Loucy (cell line): Measurements from ENCODE around the gene SMOC2.

Experiments
- H2AFZ ChIP-seq: fragments of 200-600 bp; sonication (generic); 2 replicates; pipeline ENCODE4 v1.6.0; 2016; ENCODE audit warnings: antibody characterized with exemption, mild to moderate bottlenecking, low read length, moderate library complexity
- H3F3A ChIP-seq: fragments of 200-600 bp; 2 replicates; pipeline ENCODE4 v1.6.0; 2016; ENCODE audit warnings: antibody characterized with exemption, low read depth, mild to moderate bottlenecking
- H3K27me3 ChIP-seq: fragments of 200-600 bp; sonication (generic); 2 replicates; pipeline ENCODE4 v1.6.1; 2014; ENCODE audit warnings: low read length, mild to moderate bottlenecking; ENCODE audit not compliant: insufficient read depth, poor library complexity, severe bottlenecking
- H3K36me3 ChIP-seq: fragments of 200-600 bp; sonication (generic); 2 replicates; pipeline ENCODE4 v1.6.1; 2016; ENCODE audit warnings: low read length; ENCODE audit not compliant: insufficient read depth
- H3K4me1 ChIP-seq: fragments of 200-600 bp; sonication (generic); 2 replicates; pipeline ENCODE4 v1.5.1; 2014; ENCODE audit warnings: low read length, mild to moderate bottlenecking; ENCODE audit not compliant: insufficient read depth, poor library complexity, severe bottlenecking
- H3K4me2 ChIP-seq: fragments of 200-600 bp; sonication (generic); 2 replicates; pipeline ENCODE4 v1.6.0; 2014; ENCODE audit warnings: antibody characterized with exemption, low read length, low read depth, mild to moderate bottlenecking; ENCODE audit not compliant: poor library complexity, severe bottlenecking
- H3K4me3 ChIP-seq: fragments of 200-600 bp; sonication (generic); 2 replicates; pipeline ENCODE4 v1.5.1; 2014; ENCODE audit warnings: low read length, mild to moderate bottlenecking, mixed read lengths; ENCODE audit not compliant: poor library complexity, severe bottlenecking
- H3K79me2 ChIP-seq: fragments of 200-600 bp; sonication (generic); 2 replicates; pipeline ENCODE4 v1.6.1; 2014; ENCODE audit warnings: low read length; ENCODE audit not compliant: insufficient read depth
- H3K9ac ChIP-seq: fragments of 200-600 bp; sonication (generic); 2 replicates; pipeline ENCODE4 v1.6.0; 2014; ENCODE audit warnings: mild to moderate bottlenecking, low read depth, low read length, moderate library complexity; ENCODE audit not compliant: poor library complexity, severe bottlenecking
- H3K9me2 ChIP-seq: fragments of 200-600 bp; sonication (generic); replicated peaks from 2 replicates; pipeline ENCODE4 v1.6.1; 2016; ENCODE audit warnings: low read depth, low read length, mixed read lengths
- H3K9me3 ChIP-seq: fragments of 200-600 bp; sonication (generic); 2 replicates; pipeline ENCODE4 v1.6.1; 2014; ENCODE audit warnings: mild to moderate bottlenecking, antibody characterized with exemption, low read length, low read depth; ENCODE audit not compliant: insufficient read depth
- H4K20me1 ChIP-seq: fragments of 200-600 bp; sonication (generic); 2 replicates; pipeline ENCODE4 v1.6.0; 2014; ENCODE audit warnings: antibody characterized with exemption, low read length, mild to moderate bottlenecking; ENCODE audit not compliant: insufficient read depth, poor library complexity, severe bottlenecking
- CTCF ChIP-seq: fragments of 200-600 bp; sonication (generic); conservative IDR thresholded peaks from 2 replicates; pipeline ENCODE4 v1.5.1; 2014; ENCODE audit warnings: mild to moderate bottlenecking, antibody characterized with exemption, low read length
- EZH2phosphoT487 ChIP-seq: fragments of 200-600 bp; IDR thresholded peaks from 2 replicates; pipeline ENCODE4 v1.6.1; 2018; ENCODE audit warnings: antibody characterized with exemption, mild to moderate bottlenecking, moderate library complexity, borderline replicate concordance

The SMOC2 gene

GRCh38 chr6:168428863-168429262 lies 12.1 kb upstream of the SMOC2 start:
- H2AFZ ChIP-seq = no peak overlapping the region
- H3F3A ChIP-seq = no peaks in the 10 kb centered on the region
- H3K27me3 ChIP-seq = no peaks in the 10 kb centered on the region
- no peak overlapping the region for H3K4me3 ChIP-seq
- no peak overlapping the region for H3K4me2 ChIP-seq
- no peaks in the 10 kb centered on the region for H4K20me1 ChIP-seq
- H3K9ac ChIP-seq = no peak overlapping the region
- no peaks in the 10 kb centered on the region for H3K9me2 ChIP-seq
- H3K36me3 ChIP-seq = no peaks in the 10 kb centered on the region
- no peak for TF ChIP-seq EZH2phosphoT487
- no peak for TF ChIP-seq CTCF
- H3K79me2 ChIP-seq = no peaks in the 10 kb centered on the region
- H3K9me3 ChIP-seq = peaks cover 3% of the 10 kb centered on the region; the same call in 1 of the 2 replicates
- no peaks in the 10 kb centered on the region for H3K4me1 ChIP-seq

DNA sequence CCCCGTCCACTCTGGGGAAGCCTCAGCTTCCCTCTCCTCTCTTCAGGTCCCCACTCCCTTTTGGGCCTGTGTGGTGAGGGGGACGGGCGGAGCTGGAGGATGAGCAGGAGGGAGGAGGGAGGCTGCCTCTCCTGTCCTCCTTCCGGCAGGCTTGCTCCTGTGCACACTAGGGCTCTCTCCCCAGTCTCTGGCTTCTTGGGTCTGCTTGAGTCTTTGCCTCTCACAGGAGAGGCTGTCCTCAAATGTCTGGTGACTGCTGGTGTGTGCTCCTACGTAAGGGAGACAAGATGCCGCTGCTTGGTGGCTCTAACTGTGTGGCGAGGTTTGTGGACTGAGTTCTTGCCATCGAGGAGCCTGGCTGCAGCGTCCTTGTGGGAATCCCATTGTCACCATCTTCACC lies 8.8 kb upstream of the SMOC2 start:
- H3K27me3 ChIP-seq = no peaks in the 10 kb centered on the region
- TF ChIP-seq CTCF (no peak), EZH2phosphoT487 (no peak)
- no peak overlapping the region for H2AFZ ChIP-seq
- no peaks in the 10 kb centered on the region for H3K36me3 ChIP-seq
- H3K9me2 ChIP-seq = no peaks in the 10 kb centered on the region
- no peak overlapping the region for H3K4me2 ChIP-seq
- H3K79me2 ChIP-seq = no peaks in the 10 kb centered on the region
- no peaks in the 10 kb centered on the region for H3K4me1 ChIP-seq
- H3K9ac ChIP-seq = no peak overlapping the region
- H3F3A ChIP-seq = no peaks in the 10 kb centered on the region
- H3K9me3 ChIP-seq = peaks cover 6% of the 10 kb centered on the region; the same call in 1 of the 2 replicates
- no peak overlapping the region for H3K4me3 ChIP-seq
- H4K20me1 ChIP-seq = no peaks in the 10 kb centered on the region

DNA sequence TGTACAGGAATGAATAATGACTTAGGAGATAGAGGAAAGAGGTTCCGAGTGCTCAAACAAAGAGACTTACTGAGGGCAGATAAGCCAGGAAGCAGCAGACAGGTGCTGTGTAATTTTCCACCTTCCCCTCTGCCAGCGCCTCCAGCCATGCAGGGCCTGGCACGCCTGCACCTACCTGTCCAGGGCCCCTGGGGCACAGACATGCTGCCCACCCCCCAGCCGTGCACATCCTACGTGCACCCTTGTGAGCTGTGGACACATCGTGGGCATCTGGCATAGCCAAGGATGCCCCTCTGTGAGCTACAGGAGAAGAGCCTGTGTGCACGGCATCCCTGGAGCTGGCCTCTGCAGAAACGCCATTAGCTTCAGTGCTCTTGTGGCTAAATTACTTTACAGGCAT lies 7.1 kb upstream of the SMOC2 start:
- TF ChIP-seq CTCF = no peak
- TF ChIP-seq EZH2phosphoT487 = no peak
- H3K4me1 ChIP-seq = no peaks in the 10 kb centered on the region
- H3K79me2 ChIP-seq = no peaks in the 10 kb centered on the region
- H2AFZ ChIP-seq = no peak overlapping the region
- no peaks in the 10 kb centered on the region for H3K9me2 ChIP-seq
- H3K9me3 ChIP-seq = peaks cover 6% of the 10 kb centered on the region; the same call in 1 of the 2 replicates
- H3K4me3 ChIP-seq = no peak overlapping the region
- H3K4me2 ChIP-seq = no peak overlapping the region
- no peaks in the 10 kb centered on the region for H3F3A ChIP-seq
- no peaks in the 10 kb centered on the region for H3K36me3 ChIP-seq
- H4K20me1 ChIP-seq = no peaks in the 10 kb centered on the region
- H3K9ac ChIP-seq = no peak overlapping the region
- H3K27me3 ChIP-seq = no peaks in the 10 kb centered on the region
